ENCODE results near the gene ITIH4. TPM values are rescaled to one million over a fixed set of nuclear protein-coding genes. Genes with fewer than 3 reads are reported as not detected.
A peak's percentile ranks its signal among the peaks of the same experiment; 100 is the strongest.

The ITIH4 gene
- total and polyA plus RNA-seq, 4 donors = 25.0 to 368 (median 72.1) TPM

DNA sequence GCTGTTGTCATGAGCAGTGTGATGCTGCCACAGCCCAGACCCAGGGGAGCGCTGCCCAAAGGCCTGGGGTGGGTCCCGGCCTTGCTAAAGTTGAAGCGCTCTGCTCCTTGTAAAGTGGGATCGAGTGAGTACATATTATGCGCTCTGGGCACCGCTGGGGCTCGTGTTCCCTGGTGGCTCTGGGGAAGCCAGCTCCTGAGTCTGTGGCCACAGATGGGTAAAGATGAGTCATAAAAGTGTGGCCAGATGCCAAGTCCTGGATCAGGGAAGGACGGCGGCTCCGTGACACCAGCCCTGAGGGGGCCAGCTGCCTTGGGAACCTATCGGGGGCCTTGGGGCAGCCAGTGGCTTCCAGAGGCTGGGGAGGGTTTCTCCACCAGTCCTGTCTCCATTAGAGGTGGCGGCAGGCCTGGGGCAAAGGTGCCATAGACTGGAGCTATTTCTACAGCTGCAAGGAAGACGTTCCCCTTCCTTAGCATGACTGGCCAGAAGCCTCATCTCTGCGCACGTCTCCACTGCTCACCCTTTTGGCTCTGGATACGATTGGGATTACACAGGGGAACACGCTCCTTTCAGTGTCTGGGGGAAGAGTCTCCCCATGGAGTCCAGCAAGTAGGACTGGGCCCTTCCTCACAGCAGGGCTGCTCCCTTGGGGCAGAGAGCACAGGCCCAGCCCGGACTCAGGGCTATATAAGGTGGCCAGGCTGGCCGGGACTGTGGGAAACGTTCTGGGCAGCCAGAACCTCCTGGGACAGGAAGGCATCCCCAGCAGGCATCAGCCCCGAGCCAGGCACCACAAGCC is 1.2 kb upstream of the ITIH4 start:
- intact Hi-C loops (cut with DNase I) = loop anchor here (5.0 kb wide), 2 partner anchors 61 to 64 kb away; no protein-coding TSS in a partner anchor
- no peaks in the 10 kb centered on the region for H3K36me3 ChIP-seq (ENCODE audit: control insufficient read depth in 1 of 2, insufficient read depth in 2 of 2, low read length in 1 of 2)
- peak; percentile 86 to 91 for DNase-seq
- no peaks in the 10 kb centered on the region for H3K27me3 ChIP-seq (ENCODE audit: control insufficient read depth in 1 of 2, insufficient read depth in 2 of 2, low read length in 1 of 2)
- 7 to 13% methylated on average over 21 of the region's 21 CpGs for WGBS, 2 donors
- H3K9me3 ChIP-seq (ENCODE audit: control insufficient read depth, low read length) = no peaks in the 10 kb centered on the region
- no peak overlapping the region for H3K4me3 ChIP-seq (ENCODE audit: low read length in 2 of 2)
- H3K4me1 ChIP-seq (ENCODE audit: control insufficient read depth in 1 of 2, insufficient read depth in 2 of 2, low read length in 2 of 2) = peaks cover 4 to 6% of the 10 kb centered on the region in 2 donors
- ATAC-seq (ENCODE audit: low FRiP score) = peak; percentile 79
- peak overlapping the region; percentile 77 to 91 for H3K27ac ChIP-seq (ENCODE audit: low read depth in 1 of 2, low read length in 2 of 2)

DNA sequence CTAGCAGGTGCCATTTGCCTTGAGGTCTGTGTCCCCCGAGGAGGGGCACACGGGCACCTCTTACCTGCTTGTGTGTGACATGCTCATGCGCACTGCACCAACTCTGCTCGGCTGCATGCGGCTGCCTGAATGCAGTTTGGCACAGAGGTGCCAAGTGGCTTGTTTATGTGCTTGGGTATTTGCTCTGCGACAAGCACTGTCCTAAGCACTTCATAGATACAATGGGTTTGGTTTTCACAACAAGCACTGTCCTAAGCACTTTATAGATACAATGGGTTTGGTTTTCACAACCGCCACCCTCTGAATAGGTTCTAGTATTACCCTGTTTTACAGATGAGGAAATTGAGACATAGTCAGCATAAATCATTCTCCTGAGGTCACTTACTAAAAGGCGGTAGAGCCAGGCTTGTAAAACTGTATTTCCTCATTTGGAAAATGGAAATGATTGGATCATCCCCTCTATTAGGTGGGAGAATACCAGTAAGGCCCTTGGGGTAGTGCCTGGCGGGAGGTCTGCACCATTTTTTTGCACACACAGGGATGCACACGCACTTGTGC is 487 bp downstream of the ITIH4 start:
- no peak for ATAC-seq (ENCODE audit: low FRiP score)
- peak overlapping the region; percentile 14 to 51 for H3K27ac ChIP-seq (ENCODE audit: low read depth in 1 of 2, low read length in 2 of 2)

DNA sequence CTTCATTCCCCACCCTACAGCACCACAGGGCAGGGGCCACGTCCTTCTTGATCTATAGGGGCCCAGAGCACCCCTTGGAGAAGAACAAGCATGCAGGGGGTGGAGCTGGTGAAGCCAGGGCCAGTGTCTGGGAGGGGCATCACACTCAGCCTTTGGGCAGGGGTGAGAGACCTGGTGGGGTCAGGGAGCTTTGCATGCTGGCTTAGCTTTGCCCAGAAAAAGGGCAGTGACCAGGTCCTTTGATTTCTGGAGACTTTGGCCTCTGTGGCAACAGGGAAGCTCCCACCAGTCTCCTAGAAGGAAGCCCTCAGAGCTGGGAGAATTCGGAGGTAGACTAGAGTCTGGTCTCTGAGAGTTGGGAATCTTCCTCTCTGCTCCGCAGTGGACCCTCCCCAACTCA is 990 bp downstream of the ITIH4 start:
- H3K4me1 ChIP-seq (ENCODE audit: control insufficient read depth in 1 of 2, insufficient read depth in 2 of 2, low read length in 2 of 2) = peaks cover 2 to 6% of the 10 kb centered on the region in 2 donors
- peaks cover 0 to 2% of the 10 kb centered on the region in 2 donors for H3K36me3 ChIP-seq (ENCODE audit: control insufficient read depth in 1 of 2, insufficient read depth in 2 of 2, low read length in 1 of 2)
- no peaks in the 10 kb centered on the region for H3K27me3 ChIP-seq (ENCODE audit: control insufficient read depth in 1 of 2, insufficient read depth in 2 of 2, low read length in 1 of 2)
- no peak overlapping the region for H3K4me3 ChIP-seq (ENCODE audit: low read length in 2 of 2)
- WGBS, 2 donors = 89 to 93% methylated on average over 3 of the region's 3 CpGs
- DNase-seq (no peak), ATAC-seq (ENCODE audit: low FRiP score) (no peak)
- H3K9me3 ChIP-seq (ENCODE audit: control insufficient read depth, low read length) = no peaks in the 10 kb centered on the region
- H3K27ac ChIP-seq (ENCODE audit: low read depth in 1 of 2, low read length in 2 of 2) = no peak overlapping the region
- intact Hi-C loops (cut with DNase I) = no loop called here

More for the DNA sequence above, 487 bp downstream of the ITIH4 start:
- H3K4me3 ChIP-seq (ENCODE audit: low read length in 2 of 2) = peak overlapping the region in 1 of 2 donors; percentile 24
- no peaks in the 10 kb centered on the region for H3K9me3 ChIP-seq (ENCODE audit: control insufficient read depth, low read length)
- intact Hi-C loops (cut with DNase I) = loop anchor here (5.0 kb wide), 2 partner anchors 62 to 63 kb away; no protein-coding TSS in a partner anchor
- peaks cover 2 to 6% of the 10 kb centered on the region in 2 donors for H3K4me1 ChIP-seq (ENCODE audit: control insufficient read depth in 1 of 2, insufficient read depth in 2 of 2, low read length in 2 of 2)
- peaks cover 0 to 2% of the 10 kb centered on the region in 2 donors for H3K36me3 ChIP-seq (ENCODE audit: control insufficient read depth in 1 of 2, insufficient read depth in 2 of 2, low read length in 1 of 2)
- DNase-seq = no peak
- 73 to 80% methylated on average over 10 of the region's 10 CpGs for WGBS, 2 donors
- H3K27me3 ChIP-seq (ENCODE audit: control insufficient read depth in 1 of 2, insufficient read depth in 2 of 2, low read length in 1 of 2) = no peaks in the 10 kb centered on the region

DNA sequence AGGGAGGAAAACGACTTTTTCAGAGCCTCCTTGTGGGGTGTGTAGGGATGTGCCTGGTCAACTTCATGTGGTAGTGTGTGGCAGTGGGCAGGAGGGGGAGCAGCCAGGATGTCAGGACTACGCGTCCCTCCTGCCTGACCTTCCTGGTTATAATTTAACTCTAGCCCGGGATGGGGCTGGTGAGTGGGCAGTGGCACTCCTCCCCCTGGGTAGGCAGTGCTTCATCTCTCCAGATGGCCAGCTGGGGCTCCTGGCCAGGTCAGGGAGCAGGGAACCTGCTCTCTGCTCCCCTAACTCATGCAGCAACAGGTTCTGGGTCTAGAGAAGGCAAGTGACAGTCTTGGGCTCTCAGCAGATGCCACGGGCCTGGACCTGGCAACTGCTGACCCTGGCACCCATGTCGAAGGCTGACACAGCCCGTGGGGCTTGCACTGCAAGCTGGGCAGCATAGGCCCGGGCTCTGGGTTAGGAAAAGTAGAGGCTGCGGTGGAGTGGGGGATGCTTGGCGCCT is 2.6 kb downstream of the ITIH4 start:
- peaks cover 0 to 2% of the 10 kb centered on the region in 2 donors for H3K36me3 ChIP-seq (ENCODE audit: control insufficient read depth in 1 of 2, insufficient read depth in 2 of 2, low read length in 1 of 2)
- intact Hi-C loops (cut with DNase I) = no loop called here
- no peak for DNase-seq
- H3K4me1 ChIP-seq (ENCODE audit: control insufficient read depth in 1 of 2, insufficient read depth in 2 of 2, low read length in 2 of 2) = peaks cover 2 to 6% of the 10 kb centered on the region in 2 donors
- 47 to 52% methylated on average over 10 of the region's 10 CpGs for WGBS, 2 donors
- no peaks in the 10 kb centered on the region for H3K9me3 ChIP-seq (ENCODE audit: control insufficient read depth, low read length)
- no peaks in the 10 kb centered on the region for H3K27me3 ChIP-seq (ENCODE audit: control insufficient read depth in 1 of 2, insufficient read depth in 2 of 2, low read length in 1 of 2)
- H3K4me3 ChIP-seq (ENCODE audit: low read length in 2 of 2) = no peak overlapping the region
- no peak for ATAC-seq (ENCODE audit: low FRiP score)
- no peak overlapping the region for H3K27ac ChIP-seq (ENCODE audit: low read depth in 1 of 2, low read length in 2 of 2)

DNA sequence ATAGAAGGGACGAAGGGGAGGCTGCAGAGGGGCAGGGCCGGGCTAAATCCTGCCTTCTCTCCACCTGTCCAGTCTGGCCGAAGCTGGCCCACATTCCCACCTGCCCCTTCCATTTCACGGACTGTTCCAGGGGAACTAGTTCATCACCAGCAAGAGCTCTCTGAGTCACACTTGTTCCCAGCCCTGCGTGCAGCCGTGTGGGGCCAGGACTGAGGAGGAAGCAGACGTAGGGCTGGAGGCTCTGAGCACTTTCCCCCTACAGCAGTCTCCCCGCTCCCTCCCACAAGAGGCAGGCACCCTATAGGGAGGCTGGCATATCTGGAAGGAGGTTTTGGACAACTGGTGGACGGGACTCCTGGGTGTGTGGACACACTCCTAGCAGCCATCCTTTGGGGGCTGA is 3.0 kb downstream of the ITIH4 start:
- Histone ChIP-seq H3K4me1 (ENCODE audit: control insufficient read depth in 1 of 2, insufficient read depth in 2 of 2, low read length in 2 of 2) (peaks cover 2 to 6% of the 10 kb centered on the region in 2 donors), H3K4me3 (ENCODE audit: low read length in 2 of 2) (no peak overlapping the region), H3K27ac (ENCODE audit: low read depth in 1 of 2, low read length in 2 of 2) (no peak overlapping the region), H3K27me3 (ENCODE audit: control insufficient read depth in 1 of 2, insufficient read depth in 2 of 2, low read length in 1 of 2) (no peaks in the 10 kb centered on the region), H3K9me3 (ENCODE audit: control insufficient read depth, low read length) (no peaks in the 10 kb centered on the region), H3K36me3 (ENCODE audit: control insufficient read depth in 1 of 2, insufficient read depth in 2 of 2, low read length in 1 of 2) (peaks cover 0 to 2% of the 10 kb centered on the region in 2 donors)
- 63 to 64% methylated on average over 9 of the region's 9 CpGs for WGBS, 2 donors
- DNase-seq = no peak
- intact Hi-C loops (cut with DNase I) = no loop called here
- no peak for ATAC-seq (ENCODE audit: low FRiP score)

DNA sequence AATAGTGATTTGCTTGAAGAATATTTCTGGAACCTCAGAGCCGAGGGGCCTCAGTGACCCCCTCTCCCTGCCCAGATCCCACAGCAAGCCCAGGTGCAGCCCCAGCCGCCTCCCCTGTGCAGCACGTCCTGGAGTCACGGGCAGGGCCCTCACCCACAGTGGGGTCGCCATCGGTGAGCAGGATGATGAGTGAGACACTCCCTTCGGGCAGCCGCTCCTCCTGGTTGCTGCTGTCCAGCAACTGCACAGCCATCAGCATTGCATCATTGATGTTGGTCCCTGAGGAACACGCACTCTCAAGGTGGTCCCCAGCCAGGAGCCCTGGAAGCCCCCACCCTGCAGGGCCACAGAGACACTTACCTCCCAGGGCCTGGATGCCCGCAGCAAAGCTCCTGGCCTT is 6.4 kb downstream of the ITIH4 start:
- WGBS, 2 donors = 93 to 97% methylated on average over 10 of the region's 10 CpGs
- ATAC-seq (ENCODE audit: low FRiP score) (no peak), DNase-seq (no peak)
- intact Hi-C loops (cut with DNase I) = no loop called here
- Histone ChIP-seq H3K9me3 (ENCODE audit: control insufficient read depth, low read length) (no peaks in the 10 kb centered on the region), H3K27me3 (ENCODE audit: control insufficient read depth in 1 of 2, insufficient read depth in 2 of 2, low read length in 1 of 2) (no peaks in the 10 kb centered on the region), H3K27ac (ENCODE audit: low read depth in 1 of 2, low read length in 2 of 2) (no peak overlapping the region), H3K36me3 (ENCODE audit: control insufficient read depth in 1 of 2, insufficient read depth in 2 of 2, low read length in 1 of 2) (peaks cover 0 to 2% of the 10 kb centered on the region in 2 donors), H3K4me1 (ENCODE audit: control insufficient read depth in 1 of 2, insufficient read depth in 2 of 2, low read length in 2 of 2) (no peaks in the 10 kb centered on the region), H3K4me3 (ENCODE audit: low read length in 2 of 2) (no peak overlapping the region)

DNA sequence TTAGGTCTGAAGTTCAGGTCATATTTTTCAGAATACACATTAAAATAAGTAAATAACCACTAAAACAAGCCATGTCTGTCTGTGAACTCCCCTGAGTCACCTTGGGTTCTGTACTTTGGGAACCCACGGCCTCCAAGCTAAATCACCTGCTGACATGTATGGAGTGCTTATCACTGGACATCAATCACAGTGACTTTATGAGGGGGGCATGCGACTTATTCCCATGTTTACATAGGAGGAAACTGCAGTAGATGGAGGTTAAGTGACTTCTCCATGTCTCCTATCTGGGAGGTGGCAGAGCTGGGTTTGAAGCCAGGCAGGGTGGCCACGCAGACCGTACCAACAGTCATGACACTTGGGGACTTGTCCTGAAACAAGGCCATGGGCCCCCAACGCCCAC is 8.1 kb downstream of the ITIH4 start:
- DNase-seq (no peak), ATAC-seq (ENCODE audit: low FRiP score) (no peak)
- Histone ChIP-seq H3K36me3 (ENCODE audit: control insufficient read depth in 1 of 2, insufficient read depth in 2 of 2, low read length in 1 of 2) (peaks cover 0 to 2% of the 10 kb centered on the region in 2 donors), H3K4me1 (ENCODE audit: control insufficient read depth in 1 of 2, insufficient read depth in 2 of 2, low read length in 2 of 2) (no peaks in the 10 kb centered on the region), H3K4me3 (ENCODE audit: low read length in 2 of 2) (no peak overlapping the region), H3K27ac (ENCODE audit: low read depth in 1 of 2, low read length in 2 of 2) (no peak overlapping the region), H3K27me3 (ENCODE audit: control insufficient read depth in 1 of 2, insufficient read depth in 2 of 2, low read length in 1 of 2) (no peaks in the 10 kb centered on the region), H3K9me3 (ENCODE audit: control insufficient read depth, low read length) (no peaks in the 10 kb centered on the region)
- intact Hi-C loops (cut with DNase I) = no loop called here
- WGBS, 2 donors = 90 to 93% methylated on average over 5 of the region's 5 CpGs

DNA sequence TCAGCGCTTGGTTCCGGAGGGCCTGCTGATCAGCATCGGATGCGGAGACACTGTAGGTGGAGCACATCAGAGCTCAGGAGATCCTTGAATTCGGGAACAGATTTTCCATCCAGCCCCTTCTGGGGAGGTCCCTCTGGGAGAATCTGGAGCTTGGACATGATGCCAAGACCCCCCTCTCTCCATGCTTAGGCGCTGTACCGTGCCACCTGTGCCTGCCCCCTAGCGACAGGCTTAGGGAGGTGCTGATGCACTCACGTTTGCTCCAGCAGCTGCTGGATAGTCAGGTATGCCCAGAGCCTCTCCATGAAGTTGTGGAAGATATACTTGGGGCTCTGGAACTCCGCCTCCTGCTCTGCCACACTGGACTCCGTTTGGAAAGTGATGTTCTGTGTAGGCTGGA is 9.7 kb downstream of the ITIH4 start:
- H3K9me3 ChIP-seq (ENCODE audit: control insufficient read depth, low read length) = no peaks in the 10 kb centered on the region

More for the DNA sequence above, 9.7 kb downstream of the ITIH4 start:
- H3K27ac ChIP-seq (ENCODE audit: low read depth in 1 of 2, low read length in 2 of 2) = no peak overlapping the region
- DNase-seq = no peak
- intact Hi-C loops (cut with DNase I) = no loop called here
- H3K36me3 ChIP-seq (ENCODE audit: control insufficient read depth in 1 of 2, insufficient read depth in 2 of 2, low read length in 1 of 2) = peaks cover 0 to 2% of the 10 kb centered on the region in 2 donors
- H3K4me1 ChIP-seq (ENCODE audit: control insufficient read depth in 1 of 2, insufficient read depth in 2 of 2, low read length in 2 of 2) = no peaks in the 10 kb centered on the region
- H3K27me3 ChIP-seq (ENCODE audit: control insufficient read depth in 1 of 2, insufficient read depth in 2 of 2, low read length in 1 of 2) = no peaks in the 10 kb centered on the region
- no peak overlapping the region for H3K4me3 ChIP-seq (ENCODE audit: low read length in 2 of 2)
- 59 to 61% methylated on average over 11 of the region's 11 CpGs for WGBS, 2 donors
- ATAC-seq (ENCODE audit: low FRiP score) = no peak

Measured in aorta (tissue), 5 donors.